ENCODE measurements around the gene GOLGA3.

The GOLGA3 gene

DNA sequence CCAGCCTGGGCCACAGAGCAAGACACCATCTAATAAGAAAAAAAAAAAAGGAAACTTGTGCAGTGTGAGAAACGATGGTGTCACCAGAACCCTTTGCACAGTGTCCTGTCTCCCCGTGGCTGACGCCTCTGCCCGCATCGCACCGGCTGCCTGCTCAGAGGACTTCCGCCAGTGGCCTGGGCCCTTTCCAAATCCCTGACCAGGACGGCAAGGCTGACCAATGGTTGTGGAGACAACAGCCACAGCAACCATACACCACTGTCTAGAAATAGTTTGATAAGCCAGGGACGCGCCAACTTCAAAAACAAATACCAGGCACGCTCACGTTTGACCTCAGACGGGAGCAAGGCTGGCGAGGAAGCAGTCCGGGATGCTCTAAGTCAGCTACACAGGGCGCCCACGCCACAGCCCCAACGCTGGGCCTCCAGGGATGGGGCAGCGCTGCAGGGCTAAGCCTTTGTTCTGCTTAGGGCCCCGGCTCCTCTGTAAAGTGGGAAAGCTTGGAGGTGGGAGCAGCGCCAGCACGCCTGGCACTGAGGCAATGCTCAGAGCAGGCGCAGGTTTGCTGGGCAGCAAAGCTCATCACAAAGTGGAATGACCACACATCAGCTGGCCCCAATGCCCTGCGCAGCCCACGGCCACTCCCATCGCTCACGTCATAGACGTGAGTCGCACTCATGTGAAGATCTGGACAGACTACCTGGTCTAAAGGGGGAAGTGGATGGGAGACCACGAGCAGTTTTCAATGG is 105.5 kb downstream of the GOLGA3 start:
- DNase-seq (ENCODE audit: low read depth) = no peak

DNA sequence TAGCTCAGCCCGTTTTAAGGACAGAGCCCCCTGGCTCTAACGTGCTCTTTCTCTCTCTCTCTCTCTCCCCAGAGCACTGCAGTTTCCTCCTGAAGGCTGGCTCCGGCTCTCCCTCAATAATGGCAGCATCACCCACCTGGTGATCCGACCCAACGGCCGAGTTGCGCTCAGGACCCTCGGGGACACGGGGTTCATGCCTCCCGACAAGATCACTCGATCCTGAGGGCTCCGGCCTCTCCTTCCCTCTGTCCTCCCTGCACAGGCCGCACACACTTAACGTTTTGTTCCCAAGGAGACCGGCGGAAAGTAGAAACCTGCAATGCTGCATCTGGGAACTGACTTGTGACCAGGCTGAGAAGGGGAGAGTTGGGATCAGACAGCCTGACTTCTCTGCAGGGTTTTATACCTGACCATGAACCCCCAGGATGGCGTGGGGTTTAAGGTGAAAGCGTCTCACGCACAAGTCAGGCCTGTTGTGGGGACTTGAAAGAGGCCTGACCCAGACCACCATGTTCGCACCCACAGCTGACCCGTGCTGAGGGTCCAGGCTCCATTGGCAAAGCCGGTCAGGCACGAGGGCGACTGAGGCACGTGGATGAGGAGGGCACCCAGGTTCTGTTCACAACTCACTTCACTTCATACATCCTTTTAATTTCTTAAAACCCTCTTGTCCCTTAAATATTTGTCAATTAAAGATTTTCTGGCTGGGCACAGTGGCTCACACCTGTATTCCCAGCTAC is 107.9 kb downstream of the GOLGA3 start:
- no peak for DNase-seq (ENCODE audit: low read depth)

DNA sequence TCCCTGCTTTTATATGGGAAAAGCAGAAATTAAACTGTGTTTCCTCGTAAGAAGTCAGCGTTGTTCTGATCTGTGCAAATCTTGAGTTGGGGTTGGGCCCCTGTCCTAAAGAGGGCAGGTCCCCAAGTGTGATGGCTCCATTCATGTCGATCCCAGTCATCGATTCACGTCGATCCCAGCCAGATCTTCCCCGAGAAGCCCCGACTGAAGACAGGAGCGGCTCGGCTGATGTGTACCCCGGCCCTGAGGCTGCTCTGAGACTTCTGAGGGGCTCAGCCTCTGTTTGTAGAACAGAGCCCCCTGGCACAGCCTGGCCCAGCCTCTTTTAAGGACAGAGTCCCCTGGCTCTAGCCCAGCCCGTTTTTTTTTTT is 108.7 kb downstream of the GOLGA3 start:
- DNase-seq (ENCODE audit: low read depth) = no peak

DNA sequence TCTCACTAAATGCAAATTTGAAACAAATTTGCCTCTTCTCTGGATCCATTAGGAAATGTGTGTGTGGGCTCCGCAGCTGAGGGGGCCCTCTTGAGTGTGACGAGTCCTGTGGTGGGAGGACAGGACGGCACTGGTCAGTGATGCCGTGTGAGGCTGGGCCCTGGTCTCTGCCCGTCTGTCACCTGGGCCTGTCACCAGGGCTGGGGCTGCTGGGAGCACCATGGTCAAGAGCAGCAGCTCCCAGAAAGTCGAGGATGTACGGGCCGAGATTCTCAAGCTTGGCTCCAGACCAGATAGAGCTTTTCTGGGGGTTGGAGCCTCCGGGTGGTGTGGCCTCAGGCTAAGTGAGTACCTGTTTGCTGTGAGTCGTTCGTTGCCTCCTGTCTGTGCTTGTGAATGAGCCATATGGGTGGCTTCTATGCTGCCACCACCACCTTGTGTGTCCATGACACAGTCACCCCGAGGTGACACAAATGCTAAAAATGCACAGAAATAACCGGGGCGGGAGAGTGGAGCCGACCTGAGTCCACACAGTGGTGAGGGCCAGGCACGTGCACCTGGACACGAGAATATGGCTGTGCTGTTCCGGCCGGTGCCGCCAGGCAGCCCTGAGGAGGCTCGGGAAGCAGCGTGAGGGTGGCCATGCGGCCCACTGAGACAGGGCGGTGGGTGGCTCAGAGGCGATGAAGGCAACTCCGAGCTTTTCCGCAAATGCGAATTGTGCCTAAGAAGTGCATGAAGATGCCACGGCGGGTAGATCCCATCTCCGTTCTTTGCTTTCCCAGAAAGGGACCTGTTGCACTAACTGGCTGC is 109.3 kb downstream of the GOLGA3 start:
- no peak for DNase-seq (ENCODE audit: low read depth)
